GM18867 (cell line): ENCODE measurements around the gene PTTG1IP.

Source experiments
- ATAC-seq: cut with Tn5 transposase; IDR thresholded peaks from one replicate; pipeline ENCODE4 v1.9.1; 2021; ENCODE audit warnings: mild to moderate bottlenecking, moderate library complexity; ENCODE audit not compliant: unreplicated experiment

PTTG1IP gene

GRCh38 chr21:44828362-44829056 is 45.0 kb downstream of the PTTG1IP start:
- no peak for ATAC-seq

GRCh38 chr21:44823179-44823660 is 50.3 kb downstream of the PTTG1IP start:
- ATAC-seq, result no peak

- no peak for ATAC-seq
These were observed 50.9 kb downstream of the PTTG1IP start for GRCh38 chr21:44822484-44823178.

GRCh38 chr21:44820851-44821250 is 52.6 kb downstream of the PTTG1IP start:
- no peak for ATAC-seq

- no peak for ATAC-seq
These were observed 53.9 kb downstream of the PTTG1IP start for GRCh38 chr21:44819283-44820243.

- no peak for ATAC-seq
These were observed 54.9 kb downstream of the PTTG1IP start for GRCh38 chr21:44818640-44819011.

GRCh38 chr21:44817914-44818639 is 55.4 kb downstream of the PTTG1IP start, which contains the start of gene SUMO3:
Gene SUMO3 (minus strand): TSS chr21:44818062. CDS start chr21:44817968, 94 bp downstream.
- peak; percentile 62 for ATAC-seq

- ATAC-seq, result peak; percentile 68
These were observed 56.0 kb downstream of the PTTG1IP start for GRCh38 chr21:44817506-44817880.

GRCh38 chr21:44816761-44817505 is 56.6 kb downstream of the PTTG1IP start:
- no peak for ATAC-seq

GRCh38 chr21:44815852-44816628 is 57.5 kb downstream of the PTTG1IP start:
- ATAC-seq, result no peak

- no peak for ATAC-seq
These were observed 58.3 kb downstream of the PTTG1IP start for GRCh38 chr21:44815225-44815624.

GRCh38 chr21:44814498-44815023 is 58.9 kb downstream of the PTTG1IP start:
- ATAC-seq, result no peak

- ATAC-seq, result no peak
These were observed 59.8 kb downstream of the PTTG1IP start for GRCh38 chr21:44813727-44814126.

- no peak for ATAC-seq
These were observed 60.3 kb downstream of the PTTG1IP start for GRCh38 chr21:44813149-44813548.

GRCh38 chr21:44812640-44813039 is 60.9 kb downstream of the PTTG1IP start:
- ATAC-seq, result no peak

- ATAC-seq, result no peak
These were observed 62.7 kb downstream of the PTTG1IP start for GRCh38 chr21:44810779-44811178.

GRCh38 chr21:44805859-44806258 is 67.6 kb downstream of the PTTG1IP start:
- no peak for ATAC-seq

GRCh38 chr21:44805226-44805625 is 68.3 kb downstream of the PTTG1IP start:
- no peak for ATAC-seq

- ATAC-seq, result no peak
These were observed 68.7 kb downstream of the PTTG1IP start for GRCh38 chr21:44804762-44805161.
